Astrocyte (in vitro differentiated cells and primary cell): Measurements from ENCODE around the gene ZNF253.

Experiments
- CTCF ChIP-seq: IDR thresholded peaks from 2 replicates; pipeline ENCODE4 v1.5.1; 2011; ENCODE audit warnings: low read depth, mild to moderate bottlenecking, inconsistent platforms, low read length, moderate library complexity; ENCODE audit not compliant: insufficient read depth
- EZH2 ChIP-seq: IDR thresholded peaks from 2 replicates; pipeline ENCODE4 v1.6.1; 2012; ENCODE audit warnings: mild to moderate bottlenecking, low read length, inconsistent platforms; ENCODE audit not compliant: insufficient read depth

- no peak for TF ChIP-seq CTCF
- TF ChIP-seq EZH2: no peak
Observed at GRCh38 chr19:19817357-19817756, 48.3 kb upstream of the ZNF253 start.
